Stimulated activated CD4-positive, alpha-beta T cell treated with anti-CD3 and anti-CD28 coated beads, Interleukin-4, amount 100 ng/mL, for 48 hours (primary cell): Measurements from ENCODE around the gene NES.

Source experiments
- DNase-seq, 2 donors: peaks; one replicate each; pipeline ENCODE4 v3.0.0-alpha.2; 2020; ENCODE audit warnings: low read depth in 2 of 2

The NES gene, protein sequence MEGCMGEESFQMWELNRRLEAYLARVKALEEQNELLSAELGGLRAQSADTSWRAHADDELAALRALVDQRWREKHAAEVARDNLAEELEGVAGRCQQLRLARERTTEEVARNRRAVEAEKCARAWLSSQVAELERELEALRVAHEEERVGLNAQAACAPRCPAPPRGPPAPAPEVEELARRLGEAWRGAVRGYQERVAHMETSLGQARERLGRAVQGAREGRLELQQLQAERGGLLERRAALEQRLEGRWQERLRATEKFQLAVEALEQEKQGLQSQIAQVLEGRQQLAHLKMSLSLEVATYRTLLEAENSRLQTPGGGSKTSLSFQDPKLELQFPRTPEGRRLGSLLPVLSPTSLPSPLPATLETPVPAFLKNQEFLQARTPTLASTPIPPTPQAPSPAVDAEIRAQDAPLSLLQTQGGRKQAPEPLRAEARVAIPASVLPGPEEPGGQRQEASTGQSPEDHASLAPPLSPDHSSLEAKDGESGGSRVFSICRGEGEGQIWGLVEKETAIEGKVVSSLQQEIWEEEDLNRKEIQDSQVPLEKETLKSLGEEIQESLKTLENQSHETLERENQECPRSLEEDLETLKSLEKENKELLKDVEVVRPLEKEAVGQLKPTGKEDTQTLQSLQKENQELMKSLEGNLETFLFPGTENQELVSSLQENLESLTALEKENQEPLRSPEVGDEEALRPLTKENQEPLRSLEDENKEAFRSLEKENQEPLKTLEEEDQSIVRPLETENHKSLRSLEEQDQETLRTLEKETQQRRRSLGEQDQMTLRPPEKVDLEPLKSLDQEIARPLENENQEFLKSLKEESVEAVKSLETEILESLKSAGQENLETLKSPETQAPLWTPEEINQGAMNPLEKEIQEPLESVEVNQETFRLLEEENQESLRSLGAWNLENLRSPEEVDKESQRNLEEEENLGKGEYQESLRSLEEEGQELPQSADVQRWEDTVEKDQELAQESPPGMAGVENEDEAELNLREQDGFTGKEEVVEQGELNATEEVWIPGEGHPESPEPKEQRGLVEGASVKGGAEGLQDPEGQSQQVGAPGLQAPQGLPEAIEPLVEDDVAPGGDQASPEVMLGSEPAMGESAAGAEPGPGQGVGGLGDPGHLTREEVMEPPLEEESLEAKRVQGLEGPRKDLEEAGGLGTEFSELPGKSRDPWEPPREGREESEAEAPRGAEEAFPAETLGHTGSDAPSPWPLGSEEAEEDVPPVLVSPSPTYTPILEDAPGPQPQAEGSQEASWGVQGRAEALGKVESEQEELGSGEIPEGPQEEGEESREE (N-terminal part only)

DNA sequence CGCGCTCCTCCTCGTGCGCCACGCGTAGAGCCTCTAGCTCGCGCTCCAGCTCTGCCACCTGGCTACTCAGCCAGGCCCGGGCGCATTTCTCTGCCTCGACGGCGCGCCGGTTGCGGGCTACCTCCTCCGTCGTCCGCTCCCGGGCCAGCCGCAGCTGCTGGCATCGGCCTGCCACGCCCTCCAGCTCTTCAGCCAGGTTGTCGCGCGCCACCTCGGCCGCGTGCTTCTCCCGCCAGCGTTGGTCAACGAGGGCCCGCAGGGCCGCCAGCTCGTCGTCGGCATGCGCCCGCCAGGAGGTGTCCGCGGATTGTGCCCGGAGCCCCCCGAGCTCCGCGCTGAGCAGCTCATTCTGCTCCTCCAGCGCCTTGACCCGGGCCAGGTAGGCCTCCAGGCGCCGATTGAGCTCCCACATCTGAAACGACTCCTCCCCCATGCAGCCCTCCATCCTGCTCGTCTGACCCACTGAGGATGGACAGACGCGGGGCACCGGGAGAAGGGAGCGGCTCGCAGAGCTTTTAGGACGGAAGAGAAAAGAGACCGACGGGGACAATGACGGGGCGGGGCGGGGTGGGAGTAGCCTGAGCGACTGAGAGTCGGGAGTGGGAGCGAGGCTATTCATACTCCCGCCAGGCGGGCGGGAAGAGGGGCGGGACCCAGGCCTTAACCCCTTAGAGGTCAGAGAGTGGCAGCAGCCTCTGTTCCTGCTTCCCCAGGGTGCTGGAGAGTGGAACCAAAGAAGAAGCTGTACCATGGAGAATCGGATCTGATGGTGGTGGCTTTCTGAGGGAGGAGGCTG is at the start of gene NES:
NES (minus strand) TSS at position 588 of the 796 bp plus-strand sequence; CDS start at position 445, 143 bp downstream.
- DNase-seq: no peak

DNA sequence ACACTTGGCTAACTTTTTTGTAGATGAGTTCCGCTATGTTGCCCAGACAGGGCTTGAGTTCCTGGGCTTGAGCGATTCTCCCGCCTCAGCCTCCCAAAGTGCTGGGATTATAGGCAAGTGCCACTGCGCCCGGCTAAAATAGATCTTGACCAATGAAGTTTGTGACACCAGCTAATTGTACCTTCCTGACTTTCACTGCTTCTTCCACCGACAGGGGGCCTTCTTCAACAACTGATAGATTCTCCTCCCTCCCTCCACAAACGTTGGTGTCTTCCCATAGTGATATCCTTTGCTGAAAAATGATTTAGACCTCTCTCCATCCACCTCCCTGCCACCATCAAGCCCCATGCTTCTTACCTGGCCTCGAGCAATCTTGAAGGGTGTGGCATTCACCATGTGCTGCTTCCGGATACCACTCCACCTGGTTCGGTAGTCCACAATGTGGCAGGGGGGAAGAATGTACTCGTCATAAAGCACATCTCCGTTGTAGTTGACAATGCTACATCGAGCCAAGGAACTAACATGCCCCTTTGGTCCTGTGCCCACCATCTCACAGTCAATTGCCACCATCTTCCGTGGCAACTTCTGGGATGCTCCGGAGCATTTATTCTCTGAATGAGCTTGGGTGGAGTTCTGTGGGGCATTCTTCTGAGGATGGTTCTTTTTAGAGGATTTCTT is 49.5 kb upstream of the NES start:
- peak in 1 of 2 donors; percentile 59 for DNase-seq

DNA sequence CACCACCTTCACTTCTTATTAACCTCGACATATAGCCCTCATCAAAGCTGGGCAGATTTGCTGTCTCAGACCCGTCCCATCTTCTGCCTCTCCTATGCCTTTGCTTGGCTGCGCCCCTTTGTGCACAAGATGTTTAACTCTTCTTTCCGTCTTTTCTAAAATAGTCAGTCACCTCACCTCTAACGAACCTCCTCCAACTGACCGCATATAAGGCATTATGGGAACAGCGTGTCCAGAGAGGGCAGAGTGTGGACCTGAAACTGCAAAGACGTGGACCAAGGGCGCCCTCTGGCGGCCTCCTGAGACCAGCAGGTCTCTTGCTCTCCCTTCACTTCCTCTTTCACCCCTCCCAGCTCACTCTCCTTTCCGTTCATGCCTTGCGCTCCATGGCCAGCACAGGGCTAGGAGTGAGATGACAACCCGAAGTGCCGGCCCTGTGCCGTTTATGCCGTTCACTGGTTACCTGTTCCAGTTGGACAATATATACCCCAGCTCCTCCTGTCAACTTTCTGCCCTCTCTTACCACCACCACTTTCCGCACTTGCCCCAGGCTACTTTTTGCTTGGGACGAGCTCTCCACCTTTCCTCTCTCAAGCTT is 48.6 kb upstream of the NES start:
- peak; percentile 74 to 77 for DNase-seq

DNA sequence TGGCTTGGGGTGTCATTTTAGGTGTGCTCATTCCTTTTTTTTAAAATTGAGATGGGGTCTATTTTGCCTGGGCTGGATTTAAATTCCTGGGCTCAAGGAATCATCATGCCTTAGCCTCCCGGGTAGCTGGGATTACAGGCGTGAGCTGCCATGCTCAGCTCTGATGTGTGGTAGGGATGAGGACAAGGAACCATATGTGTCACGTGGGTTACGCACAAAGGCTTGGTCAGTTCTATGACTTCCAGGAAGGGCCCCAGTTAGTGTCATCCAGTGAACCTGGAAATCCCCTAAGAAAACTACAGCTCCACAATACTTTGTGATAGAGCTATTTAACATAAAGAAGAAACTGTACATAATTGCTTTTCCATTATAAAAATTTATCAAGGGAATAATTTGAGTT is 44.3 kb upstream of the NES start:
- DNase-seq: no peak

DNA sequence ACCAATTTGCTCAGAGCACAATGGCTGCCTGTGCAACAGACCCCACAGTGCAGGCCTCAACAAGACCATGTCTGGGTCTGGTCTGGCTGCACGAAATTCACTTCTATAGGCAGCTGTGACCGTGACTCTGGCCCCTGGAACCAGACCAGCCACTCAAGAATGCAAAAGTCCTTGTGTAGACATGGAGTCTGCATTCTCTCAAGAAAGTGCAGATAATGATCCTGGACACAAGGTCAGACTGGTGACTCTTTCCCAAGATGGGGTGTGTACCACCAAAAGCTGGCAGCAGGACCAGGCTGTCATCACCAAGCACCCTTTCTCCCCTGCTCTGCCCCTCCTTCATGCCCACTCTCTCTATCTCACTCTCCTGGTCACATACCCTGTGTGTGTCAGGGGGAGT is 43.9 kb upstream of the NES start:
- DNase-seq: no peak

DNA sequence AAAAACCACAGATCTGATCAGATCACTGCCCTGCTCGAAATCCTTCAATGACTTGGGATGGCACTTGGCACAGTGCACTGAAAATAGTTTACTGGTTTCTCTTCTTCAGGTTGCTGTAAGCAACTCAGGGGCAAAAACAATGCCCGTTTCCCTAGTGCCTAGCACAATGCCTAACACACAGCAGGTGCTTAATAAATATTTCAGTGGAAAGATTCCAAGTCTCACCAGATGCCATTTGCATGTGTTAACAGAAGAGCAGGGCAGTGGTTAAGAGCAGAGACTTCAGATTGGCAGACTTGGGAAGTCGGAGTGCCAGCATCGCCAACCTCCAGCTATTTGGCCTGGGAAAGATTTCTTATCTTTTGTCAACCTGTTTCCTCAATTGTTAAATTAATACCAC is 40.1 kb upstream of the NES start:
- no peak for DNase-seq

DNA sequence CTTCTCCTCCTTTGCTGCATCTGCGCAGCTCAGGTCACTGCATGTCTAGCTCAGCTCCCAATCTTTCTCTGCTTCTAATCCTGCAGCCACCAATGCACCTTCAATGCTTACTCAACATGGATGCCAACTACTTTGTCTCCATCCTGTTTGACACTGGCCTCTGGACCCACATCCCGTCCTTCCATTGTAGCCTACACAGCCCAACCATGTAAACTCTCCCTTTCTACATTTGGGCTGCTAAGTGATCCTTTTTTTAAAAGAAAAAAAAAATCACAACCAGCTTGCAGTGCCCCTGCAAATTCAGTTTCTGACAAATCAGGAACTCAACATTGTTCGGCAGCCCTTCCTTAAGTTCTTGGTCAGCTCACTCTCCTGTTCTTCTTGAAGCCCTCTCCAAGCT is 37.6 kb upstream of the NES start:
- DNase-seq: no peak

DNA sequence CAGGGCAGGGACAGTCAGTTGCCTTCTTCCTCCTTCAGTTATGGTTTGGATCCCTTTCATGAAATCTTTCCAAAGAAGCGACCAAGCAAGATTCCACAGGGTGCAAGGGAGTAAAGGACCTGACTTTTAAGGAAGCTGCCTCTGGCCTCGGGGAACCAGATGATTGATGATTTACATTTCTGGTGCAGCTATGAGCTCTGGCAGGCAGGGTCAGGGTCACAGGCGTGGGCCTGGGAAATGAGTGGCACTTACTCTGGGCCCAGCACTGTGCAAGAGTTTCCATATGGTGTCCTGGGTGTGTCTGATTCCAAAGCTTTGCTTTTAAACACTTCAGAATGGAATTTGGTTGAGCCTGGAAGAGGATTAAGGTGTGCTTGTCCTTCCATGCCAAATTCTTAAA is 35.4 kb upstream of the NES start:
- DNase-seq: no peak

DNA sequence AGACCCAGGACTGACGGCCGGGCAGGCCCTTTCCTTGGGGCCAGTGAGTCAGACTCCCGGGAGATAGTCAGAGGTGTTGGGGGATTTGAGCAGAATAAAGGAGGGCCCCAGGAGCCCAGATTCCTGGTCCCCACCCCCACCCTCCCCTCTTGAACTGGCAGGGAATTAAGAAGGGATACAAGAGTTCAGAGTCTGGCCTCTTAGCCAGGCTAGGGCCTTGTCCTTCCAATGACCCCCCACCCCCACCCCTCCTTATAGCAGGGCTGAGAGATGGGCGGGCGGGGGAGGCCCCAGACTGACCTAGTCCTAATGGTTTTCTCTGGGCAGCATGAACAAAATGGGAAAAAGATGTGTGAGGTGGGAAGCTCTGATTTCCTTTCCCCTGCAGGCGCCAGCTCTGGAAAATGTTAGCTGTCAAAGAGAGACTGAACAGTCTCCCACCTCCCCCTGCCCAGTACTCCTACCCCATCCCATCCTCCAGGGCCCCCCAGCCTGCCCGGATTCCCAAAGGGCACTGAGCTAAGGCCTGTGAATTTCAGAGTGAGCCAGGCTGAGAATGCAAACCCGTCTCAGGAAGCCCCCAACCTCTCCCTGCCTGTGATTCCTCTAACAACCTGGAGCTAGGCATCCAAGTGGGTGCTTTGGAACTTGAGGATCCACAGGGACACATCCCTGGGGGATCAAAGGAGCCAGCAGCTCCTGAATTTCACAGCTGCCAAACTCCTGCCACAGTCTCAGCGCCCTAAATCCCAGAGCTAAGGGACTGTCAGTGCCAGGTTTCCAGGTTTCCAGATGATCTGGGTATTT is 34.0 kb upstream of the NES start:
- no peak for DNase-seq

DNA sequence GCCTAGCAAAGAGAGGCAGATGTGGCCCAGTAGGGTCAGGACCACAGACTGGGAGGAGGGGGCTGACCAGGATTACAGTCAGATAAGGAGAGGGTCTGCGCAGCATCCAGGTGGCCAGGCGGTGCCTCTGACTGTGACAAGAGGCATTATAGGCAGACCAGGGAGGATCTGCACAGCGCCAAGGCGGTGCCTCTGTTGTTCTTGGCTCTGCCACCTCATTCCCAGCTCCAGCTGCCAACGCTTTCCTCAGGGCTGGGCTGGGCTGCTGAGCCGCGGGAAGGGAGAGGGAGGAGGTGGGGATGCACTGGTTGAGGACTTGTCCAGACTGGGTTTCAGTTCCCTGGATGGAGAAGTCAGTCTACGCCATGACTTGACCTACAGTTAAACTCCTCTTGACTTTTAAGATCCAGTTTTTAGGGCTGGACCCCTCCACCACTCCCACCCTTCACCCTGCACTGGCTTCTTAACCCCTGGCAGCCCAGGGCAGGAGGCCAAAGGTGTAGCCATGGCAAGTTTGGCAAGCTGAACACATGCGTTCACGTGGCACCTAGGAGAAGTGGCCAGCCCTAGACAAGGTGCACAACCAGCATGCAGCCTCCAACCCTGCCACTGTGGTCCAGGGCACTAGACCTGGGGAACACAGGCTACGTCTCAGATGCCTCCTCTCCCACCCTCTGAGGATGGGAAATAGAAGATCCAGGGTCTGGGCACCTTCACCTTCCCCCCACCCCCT is 32.7 kb upstream of the NES start:
- no peak for DNase-seq

DNA sequence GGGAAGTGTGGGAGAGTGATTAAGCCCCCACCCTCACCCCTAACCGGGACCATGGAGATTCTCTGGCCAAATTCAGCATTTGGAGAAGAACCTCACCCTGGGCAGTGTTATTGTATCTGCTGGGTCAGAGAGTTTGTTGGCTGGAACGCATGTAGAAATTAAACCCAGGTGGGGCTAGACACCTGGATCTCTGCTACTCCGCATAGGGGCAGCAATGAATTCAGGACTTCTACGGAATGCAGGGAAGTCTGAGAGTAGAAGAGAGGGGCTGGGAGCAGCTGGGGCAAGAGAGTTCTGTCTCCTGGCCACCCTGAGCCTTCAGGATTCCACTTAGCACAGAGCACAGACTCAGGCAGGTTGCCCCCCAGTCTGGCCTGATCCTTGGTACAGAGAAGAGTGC is 31.8 kb upstream of the NES start:
- DNase-seq: no peak

DNA sequence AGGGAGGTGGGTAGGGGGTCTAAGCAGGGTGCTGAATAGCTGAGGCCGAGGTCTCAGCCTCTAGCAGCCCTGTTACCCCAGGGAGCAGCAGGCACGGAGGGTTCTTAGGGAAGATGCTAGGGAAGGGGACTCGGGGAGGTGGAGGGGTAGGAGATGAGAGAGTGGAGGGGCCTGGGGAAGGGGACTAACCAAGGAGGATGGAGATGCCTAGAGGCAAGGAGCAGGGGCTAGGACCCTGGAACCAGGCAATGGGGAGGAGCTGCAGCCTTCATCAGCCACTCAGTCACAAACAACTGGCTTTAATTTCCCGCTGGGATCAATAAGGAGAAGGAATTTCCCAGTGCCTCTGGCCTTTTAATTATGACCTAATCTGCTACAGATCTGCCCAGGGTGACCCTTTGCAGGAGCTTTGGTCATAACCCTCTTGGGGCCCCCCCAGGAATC is 31.0 kb upstream of the NES start:
- no peak for DNase-seq

DNA sequence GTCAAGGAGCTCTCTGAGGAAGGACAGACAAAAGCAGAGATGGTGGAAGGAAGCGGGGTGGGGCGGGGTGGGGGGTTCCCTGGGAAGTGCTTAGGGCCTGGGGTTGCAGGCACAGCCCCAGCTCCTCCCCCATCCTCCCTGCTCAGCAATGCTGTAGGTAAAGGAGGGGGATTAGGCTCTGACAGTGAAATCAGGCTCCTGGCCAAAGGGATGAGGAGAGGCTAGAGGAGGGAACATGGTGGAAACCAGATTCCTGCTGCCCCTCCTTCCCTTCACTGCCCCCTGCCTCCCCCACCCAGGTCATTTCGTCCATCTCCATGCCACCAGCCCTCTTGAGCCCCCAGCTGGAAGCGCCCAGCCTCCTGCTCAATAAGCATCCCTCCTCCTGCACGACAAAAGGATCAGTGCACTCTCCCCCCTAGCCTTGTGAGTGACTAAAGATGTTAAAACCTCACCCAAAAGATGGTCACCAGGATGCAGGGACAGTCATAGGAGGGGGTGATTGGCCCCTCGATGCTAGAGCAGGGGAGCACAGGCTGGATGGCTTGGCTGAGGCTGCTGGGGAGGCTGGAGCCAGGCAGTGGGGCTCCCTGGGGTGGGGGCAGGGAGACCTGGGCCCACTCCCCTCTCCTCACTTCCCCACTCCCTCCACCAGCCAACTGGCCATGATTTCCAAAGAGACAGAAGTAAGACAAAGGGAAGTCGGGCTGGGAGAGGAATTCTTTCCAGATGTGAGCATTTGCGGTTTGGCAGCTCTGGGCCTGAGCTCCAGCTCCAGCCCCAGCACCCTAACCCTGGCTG is 30.4 kb upstream of the NES start:
- no peak for DNase-seq

DNA sequence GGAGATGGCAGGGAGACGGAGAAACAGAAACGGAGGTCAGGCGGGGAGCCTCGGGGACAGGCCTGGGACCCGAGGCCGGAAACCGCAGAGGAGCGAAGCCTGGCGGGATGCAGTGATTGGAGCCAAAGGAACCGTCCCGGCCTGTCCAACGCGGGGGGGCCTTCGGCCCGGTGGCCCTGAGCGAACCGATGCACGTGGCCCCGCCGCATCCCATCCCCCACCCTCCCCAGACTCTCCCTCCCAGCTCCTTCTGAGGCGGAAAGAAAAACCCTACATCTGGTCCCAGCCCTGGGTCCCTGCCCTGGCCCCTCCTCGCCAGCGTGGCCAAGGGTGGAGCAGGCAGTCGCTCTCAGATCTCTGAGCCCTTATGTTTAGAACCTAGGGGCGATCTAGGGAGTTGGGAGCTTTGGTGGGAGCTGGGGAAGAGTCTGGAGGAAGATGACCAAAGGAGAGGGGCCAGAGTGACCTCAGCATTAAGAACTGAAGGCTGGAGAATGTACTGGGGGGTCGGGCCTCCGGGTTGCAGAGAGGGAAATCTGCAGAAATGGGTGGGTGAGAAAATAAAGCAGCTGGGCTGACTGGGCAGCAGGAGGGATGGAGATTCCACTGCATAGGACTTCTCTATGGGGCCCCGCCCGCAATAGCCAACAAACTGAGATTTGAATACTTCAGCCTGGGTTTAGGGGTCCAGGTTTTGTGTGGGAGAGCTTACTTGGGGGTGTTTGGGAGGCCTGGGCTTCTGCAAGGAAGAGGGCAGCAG is 29.6 kb upstream of the NES start:
- no peak for DNase-seq

DNA sequence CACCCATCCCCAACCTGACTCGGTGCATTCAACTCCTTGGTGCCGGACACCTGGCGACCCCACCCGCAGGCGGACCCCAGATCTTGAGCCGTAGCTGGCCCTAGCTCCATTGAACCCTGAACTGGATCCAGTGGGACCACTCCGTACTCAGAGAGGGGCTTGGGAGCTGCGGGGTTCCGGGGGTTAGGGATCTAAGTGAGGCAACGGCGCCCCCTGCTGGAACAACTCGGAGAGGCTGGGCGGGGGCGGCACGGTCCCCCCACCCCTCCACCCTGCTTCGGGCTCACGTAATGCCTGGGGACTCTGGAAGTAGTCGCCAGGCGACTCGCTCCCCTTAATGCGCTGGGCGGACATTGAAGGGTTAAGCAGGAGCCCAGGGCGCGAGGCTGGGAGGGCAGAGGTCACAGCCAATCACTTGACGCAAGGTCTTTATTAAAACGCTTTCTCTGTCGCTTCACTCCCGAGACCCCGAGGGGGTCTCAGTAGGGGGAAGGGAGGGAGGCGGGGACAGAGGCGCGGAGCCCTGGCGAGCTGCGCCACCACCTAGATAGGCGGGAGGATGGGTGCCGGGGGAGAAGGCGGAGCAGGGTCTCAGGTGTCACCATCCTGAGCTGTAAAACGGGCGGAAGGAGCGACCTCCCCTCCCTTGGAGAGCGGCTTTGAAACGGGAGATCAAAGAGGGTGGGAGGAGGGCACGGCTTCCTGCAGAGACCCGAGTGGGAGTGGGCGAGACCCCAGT is 28.9 kb upstream of the NES start:
- DNase-seq: peak; percentile 70 to 80

DNA sequence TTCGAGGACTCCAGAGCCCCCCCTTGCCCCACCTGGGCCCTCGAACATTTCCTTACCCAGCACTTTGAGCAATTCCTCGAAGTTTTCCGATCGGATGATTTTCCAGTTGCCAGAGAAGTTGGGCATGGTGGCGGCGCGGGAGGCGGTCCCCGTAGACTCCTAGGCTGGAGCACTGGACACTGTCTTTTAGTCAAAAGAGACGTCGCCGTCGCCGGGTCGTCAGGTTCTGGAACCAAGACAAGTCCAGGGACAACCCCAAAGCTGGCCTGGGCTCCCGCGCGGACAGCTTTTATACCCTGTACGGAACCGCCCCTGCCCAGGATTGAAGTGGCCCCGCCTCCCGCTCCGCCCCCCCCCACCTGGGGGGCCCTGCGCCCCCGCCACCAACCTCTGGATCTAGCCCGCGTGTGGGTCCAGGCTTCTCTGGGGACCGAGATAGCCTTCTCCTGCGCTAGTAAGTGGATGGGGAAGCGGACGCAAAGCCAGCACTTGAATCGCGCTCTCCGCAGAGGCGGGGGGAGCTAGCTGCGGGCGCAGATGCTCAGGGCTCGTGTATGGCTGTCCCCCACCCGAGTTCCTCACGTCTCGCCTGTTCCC is 28.2 kb upstream of the NES start, which contains the start of gene CRABP2:
CRABP2 (minus strand) TSS at position 263 of the 597 bp plus-strand sequence; CDS start at position 126, 137 bp downstream.
- no peak for DNase-seq
